SK-MEL-5 (cell line): ENCODE measurements around the gene ISX. TPM values are rescaled to one million over a fixed set of nuclear protein-coding genes. Genes with fewer than 3 reads are reported as not detected.
"Not testable (repeated sequence)": the region's sequence is repeated elsewhere in the genome, so short reads cannot be mapped to it uniquely, and the experiment has no call there.

ENCODE experiments used
- DNase-seq: peaks from one replicate; pipeline ENCODE4 v3.0.0-alpha.2; 2016; ENCODE audit warnings: low read depth, low spot score
- in situ Hi-C: cut with HindIII; loops from 2 replicates; pipeline ENCODE4 v1.10.0; 2016; ENCODE audit warnings: low sequenced_read_pairs, high pct_unique_total_duplicates, low pct_unique_long_range_greater_than_20kb
- polyA plus RNA-seq, 2 experiments: library from polyadenylated mRNA; depleted of rRNA; stranded (reverse); fragments of >200 nt; gene quantifications; 2 replicates each; pipeline ENCODE4 v1.2.3, GENCODE V29; 2015
- total RNA-seq: library from RNA; depleted of rRNA; stranded (reverse); fragments of >200 nt; shearing (Covaris generic); gene quantifications from 2 replicates; pipeline ENCODE4 v1.2.3, GENCODE V29; 2014; rRNA removed

The ISX gene
- total RNA-seq, result not detected in 2 replicates
- polyA plus RNA-seq (2015; cell fraction: cytosol; rRNA removed), result not detected in 2 replicates
- polyA plus RNA-seq (2015; cell fraction: nucleus; rRNA removed), result not detected in 2 replicates

GRCh38 chr22:35065796-35066218, at the start of gene ISX:
ISX (plus strand) TSS chr22:35066158; CDS start chr22:35067088, 930 bp downstream.
- no peak for DNase-seq
- in situ Hi-C loops, result no loop called here

GRCh38 chr22:35016909-35017308, 49.0 kb upstream of the ISX start:
- no peak for DNase-seq
- in situ Hi-C loops, result no loop called here

GRCh38 chr22:35018995-35019394, 47.0 kb upstream of the ISX start:
- in situ Hi-C loops, result no loop called here
- DNase-seq, result no peak

- in situ Hi-C loops, result no loop called here
- DNase-seq, result no peak
These were observed 45.4 kb upstream of the ISX start for GRCh38 chr22:35020517-35020916.

GRCh38 chr22:35021161-35021560, 44.8 kb upstream of the ISX start:
- in situ Hi-C loops, result no loop called here
- DNase-seq, result no peak

- in situ Hi-C loops, result no loop called here
- no peak for DNase-seq
These were observed 43.7 kb upstream of the ISX start for GRCh38 chr22:35022291-35022690.

GRCh38 chr22:35023692-35024363, 42.1 kb upstream of the ISX start:
- in situ Hi-C loops, result no loop called here
- DNase-seq, result peak; percentile 66

- in situ Hi-C loops, result no loop called here
- no peak for DNase-seq
These were observed 41.6 kb upstream of the ISX start for GRCh38 chr22:35024364-35024692.

- DNase-seq, in situ Hi-C loops: not testable (repeated sequence)
These were observed 35.8 kb upstream of the ISX start for GRCh38 chr22:35030112-35030511.

GRCh38 chr22:35032571-35032970, 33.4 kb upstream of the ISX start:
- DNase-seq, result no peak
- in situ Hi-C loops, result no loop called here

- no peak for DNase-seq
- in situ Hi-C loops, result no loop called here
These were observed 32.2 kb upstream of the ISX start for GRCh38 chr22:35033635-35034296.

- in situ Hi-C loops, result no loop called here
- DNase-seq, result no peak
These were observed 31.0 kb upstream of the ISX start for GRCh38 chr22:35034963-35035362.

GRCh38 chr22:35037089-35037488, 28.9 kb upstream of the ISX start:
- peak; percentile 59 for DNase-seq
- in situ Hi-C loops, result no loop called here

GRCh38 chr22:35039625-35040024, 26.3 kb upstream of the ISX start:
- DNase-seq, result no peak
- in situ Hi-C loops, result no loop called here

- peak; percentile 45 for DNase-seq
- in situ Hi-C loops, result no loop called here
These were observed 22.6 kb upstream of the ISX start for GRCh38 chr22:35043252-35043933.

GRCh38 chr22:35043934-35044319, 22.0 kb upstream of the ISX start:
- in situ Hi-C loops, result no loop called here
- no peak for DNase-seq

- no peak for DNase-seq
- in situ Hi-C loops, result no loop called here
These were observed 21.2 kb upstream of the ISX start for GRCh38 chr22:35044607-35045390.

- in situ Hi-C loops, result no loop called here
These were observed 20.5 kb upstream of the ISX start for GRCh38 chr22:35045451-35045850.

More at GRCh38 chr22:35045451-35045850, 20.5 kb upstream of the ISX start:
- DNase-seq, result no peak
